HCT116 (cell line): ENCODE results near the gene MAP1LC3C.

Experiments
- ELF1 ChIP-seq: IDR thresholded peaks from 2 replicates; pipeline ENCODE4 v1.6.1; 2012; ENCODE audit warnings: low read depth, borderline replicate concordance
- EZH2 ChIP-seq: fragments of 200-600 bp; sonication (generic); IDR thresholded peaks from 2 replicates; pipeline ENCODE4 v1.6.1; 2017; ENCODE audit warnings: antibody characterized with exemption, mixed run types
- EZH2phosphoT487 ChIP-seq: fragments of 200-600 bp; IDR thresholded peaks from 2 replicates; pipeline ENCODE4 v1.6.1; 2018; ENCODE audit warnings: antibody characterized with exemption, borderline replicate concordance
- MAX ChIP-seq: IDR thresholded peaks from 2 replicates; pipeline ENCODE4 v1.6.1; 2012
- POLR2A ChIP-seq: IDR thresholded peaks from 2 replicates; pipeline ENCODE4 v1.7.0; 2011; ENCODE audit warnings: borderline replicate concordance; ENCODE audit not compliant: insufficient read depth, insufficient read length; ENCODE audit errors: extremely low read depth
- RAD21 ChIP-seq: IDR thresholded peaks from 2 replicates; pipeline ENCODE4 v1.6.1; 2012; ENCODE audit warnings: low read depth, mild to moderate bottlenecking
- YY1 ChIP-seq: IDR thresholded peaks from 2 replicates; pipeline ENCODE4 v1.6.1; 2011; ENCODE audit warnings: low read length, low read depth, moderate library complexity, mild to moderate bottlenecking; ENCODE audit not compliant: insufficient replicate concordance; ENCODE audit errors: extremely low read depth
- ZFX ChIP-seq: fragments of 450-650 bp; IDR thresholded peaks from 2 replicates; pipeline ENCODE4 v1.6.1; 2017
- ZNF274 ChIP-seq: fragments of 200-500 bp; sonication (Bioruptor generic); IDR thresholded peaks from 2 replicates; pipeline ENCODE4 v1.6.1; 2014; ENCODE audit warnings: mild to moderate bottlenecking, low read depth, low read length, inconsistent platforms
- TF ChIP-seq, protein P1 (sequence below), 3 experiments: fragments of 200-600 bp in 1 of 3; sonication (generic) in 1 of 3; IDR thresholded peaks in 2 of 3; conservative IDR thresholded peaks in 1 of 3; 2 replicates each; pipeline ENCODE4 v1.5.1; 2012 to 2017; ENCODE audit warnings: low read depth in 2 of 3, low read length in 2 of 3, antibody characterized with exemption in 1 of 3, borderline replicate concordance in 1 of 3, control low read depth in 1 of 3, mild to moderate bottlenecking in 1 of 3, mixed read lengths in 1 of 3, mixed run types in 1 of 3, moderate library complexity in 1 of 3; ENCODE audit not compliant: insufficient read depth in 1 of 3
- TF ChIP-seq, protein P2 (sequence below): IDR thresholded peaks from 2 replicates; pipeline ENCODE4 v1.6.1; 2011; ENCODE audit warnings: mild to moderate bottlenecking, low read length, moderate library complexity; ENCODE audit not compliant: insufficient replicate concordance; ENCODE audit errors: extremely low read depth

DNA sequence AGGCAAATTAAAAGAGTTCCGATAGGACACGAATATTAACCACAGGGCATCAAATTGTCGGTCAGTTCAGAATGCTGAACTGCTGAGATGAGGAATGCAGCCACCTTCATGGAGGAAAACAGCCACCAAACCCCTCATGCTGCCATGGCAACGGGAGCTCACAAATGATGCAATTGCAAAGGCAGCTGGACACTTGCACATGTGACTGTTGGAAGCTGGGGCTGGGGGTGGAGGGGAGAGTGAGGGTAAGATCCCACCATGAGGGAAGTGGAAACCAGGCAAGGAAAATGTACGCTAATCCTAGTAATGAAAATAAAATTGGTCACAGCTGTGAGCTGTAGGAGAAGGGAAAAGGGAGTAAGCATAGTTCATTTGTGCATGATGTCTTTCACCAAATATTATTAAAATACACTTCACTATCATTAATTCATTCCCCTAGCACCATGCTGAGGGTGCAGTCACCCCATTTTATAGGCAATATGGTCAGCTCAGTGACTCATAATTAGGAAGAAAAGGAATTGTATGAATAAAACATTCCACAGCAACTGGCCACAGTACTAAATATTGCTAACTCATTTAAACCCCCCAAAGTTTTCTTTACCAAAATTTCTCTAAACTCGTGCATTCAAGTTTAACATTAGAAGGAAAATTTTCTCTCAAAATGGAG lies 26.1 kb downstream of the MAP1LC3C start:
- TF ChIP-seq YY1 (no peak), ZNF274 (no peak), MAX (no peak), ELF1 (no peak), RAD21 (no peak), EZH2 (no peak), EZH2phosphoT487 (no peak), ZFX (no peak), POLR2A (no peak)
- TF ChIP-seq, protein P1, sequence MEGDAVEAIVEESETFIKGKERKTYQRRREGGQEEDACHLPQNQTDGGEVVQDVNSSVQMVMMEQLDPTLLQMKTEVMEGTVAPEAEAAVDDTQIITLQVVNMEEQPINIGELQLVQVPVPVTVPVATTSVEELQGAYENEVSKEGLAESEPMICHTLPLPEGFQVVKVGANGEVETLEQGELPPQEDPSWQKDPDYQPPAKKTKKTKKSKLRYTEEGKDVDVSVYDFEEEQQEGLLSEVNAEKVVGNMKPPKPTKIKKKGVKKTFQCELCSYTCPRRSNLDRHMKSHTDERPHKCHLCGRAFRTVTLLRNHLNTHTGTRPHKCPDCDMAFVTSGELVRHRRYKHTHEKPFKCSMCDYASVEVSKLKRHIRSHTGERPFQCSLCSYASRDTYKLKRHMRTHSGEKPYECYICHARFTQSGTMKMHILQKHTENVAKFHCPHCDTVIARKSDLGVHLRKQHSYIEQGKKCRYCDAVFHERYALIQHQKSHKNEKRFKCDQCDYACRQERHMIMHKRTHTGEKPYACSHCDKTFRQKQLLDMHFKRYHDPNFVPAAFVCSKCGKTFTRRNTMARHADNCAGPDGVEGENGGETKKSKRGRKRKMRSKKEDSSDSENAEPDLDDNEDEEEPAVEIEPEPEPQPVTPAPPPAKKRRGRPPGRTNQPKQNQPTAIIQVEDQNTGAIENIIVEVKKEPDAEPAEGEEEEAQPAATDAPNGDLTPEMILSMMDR (IDR thresholded peaks at IDR 0.05 in 2 of 3, conservative IDR thresholded peaks at IDR 0.05 in 1 of 3; ENCODE audit: borderline replicate concordance in 1 of 3, insufficient read depth in 1 of 3, low read depth in 2 of 3, low read length in 2 of 3): no peak
- TF ChIP-seq, protein P2, sequence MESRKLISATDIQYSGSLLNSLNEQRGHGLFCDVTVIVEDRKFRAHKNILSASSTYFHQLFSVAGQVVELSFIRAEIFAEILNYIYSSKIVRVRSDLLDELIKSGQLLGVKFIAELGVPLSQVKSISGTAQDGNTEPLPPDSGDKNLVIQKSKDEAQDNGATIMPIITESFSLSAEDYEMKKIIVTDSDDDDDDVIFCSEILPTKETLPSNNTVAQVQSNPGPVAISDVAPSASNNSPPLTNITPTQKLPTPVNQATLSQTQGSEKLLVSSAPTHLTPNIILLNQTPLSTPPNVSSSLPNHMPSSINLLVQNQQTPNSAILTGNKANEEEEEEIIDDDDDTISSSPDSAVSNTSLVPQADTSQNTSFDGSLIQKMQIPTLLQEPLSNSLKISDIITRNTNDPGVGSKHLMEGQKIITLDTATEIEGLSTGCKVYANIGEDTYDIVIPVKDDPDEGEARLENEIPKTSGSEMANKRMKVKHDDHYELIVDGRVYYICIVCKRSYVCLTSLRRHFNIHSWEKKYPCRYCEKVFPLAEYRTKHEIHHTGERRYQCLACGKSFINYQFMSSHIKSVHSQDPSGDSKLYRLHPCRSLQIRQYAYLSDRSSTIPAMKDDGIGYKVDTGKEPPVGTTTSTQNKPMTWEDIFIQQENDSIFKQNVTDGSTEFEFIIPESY: no peak
